Mesenchymal stem cell (in vitro differentiated cells and primary cell): Measurements from ENCODE around the gene ZRANB3.

Experiments
- DNase-seq: peaks from one replicate; pipeline ENCODE4 v3.0.0-alpha.2; 2013
- H2AFZ ChIP-seq: one replicate; pipeline ENCODE4 v1.6.1; 2013; ENCODE audit warnings: low read depth, mild to moderate bottlenecking, control low read depth, inconsistent platforms, low read length, moderate library complexity
- H2AK5ac ChIP-seq: 2 replicates; pipeline ENCODE4 v1.6.1; 2013; ENCODE audit warnings: low read length, moderate library complexity, mild to moderate bottlenecking, inconsistent platforms; ENCODE audit not compliant: severe bottlenecking
- H2BK120ac ChIP-seq: one replicate; pipeline ENCODE4 v1.6.1; 2013; ENCODE audit warnings: low read depth, mild to moderate bottlenecking, inconsistent platforms, low read length, moderate library complexity
- H2BK12ac ChIP-seq, 2 experiments: one replicate each; pipeline ENCODE4 v1.6.1; 2013; ENCODE audit warnings: inconsistent platforms in 2 of 2, low read length in 2 of 2, mild to moderate bottlenecking in 2 of 2, moderate library complexity in 2 of 2, control low read depth in 1 of 2
- H2BK15ac ChIP-seq: one replicate; pipeline ENCODE4 v1.6.1; 2013; ENCODE audit warnings: mild to moderate bottlenecking, low read depth, inconsistent platforms; ENCODE audit not compliant: poor library complexity, severe bottlenecking
- H2BK5ac ChIP-seq: 2 replicates; pipeline ENCODE4 v1.6.1; 2013; ENCODE audit warnings: low read depth, mild to moderate bottlenecking, low read length, control low read depth, inconsistent platforms; ENCODE audit not compliant: poor library complexity, severe bottlenecking
- H3K14ac ChIP-seq, 2 experiments: one replicate each; pipeline ENCODE4 v1.6.1; 2013; ENCODE audit warnings: inconsistent platforms in 2 of 2, low read length in 2 of 2, control low read depth in 1 of 2, mild to moderate bottlenecking in 1 of 2, moderate library complexity in 1 of 2
- H3K18ac ChIP-seq, 2 experiments: one replicate each; pipeline ENCODE4 v1.6.1; 2013; ENCODE audit warnings: inconsistent platforms in 2 of 2, low read length in 2 of 2, control low read depth in 1 of 2, low read depth in 1 of 2, mild to moderate bottlenecking in 1 of 2
- H3K23ac ChIP-seq, 2 experiments: one replicate each; pipeline ENCODE4 v1.6.1; 2013; ENCODE audit warnings: inconsistent platforms in 2 of 2, low read length in 2 of 2, mild to moderate bottlenecking in 2 of 2, moderate library complexity in 2 of 2, control low read depth in 1 of 2
- H3K27ac ChIP-seq: 2 replicates; pipeline ENCODE4 v1.5.1; 2013; ENCODE audit warnings: mild to moderate bottlenecking, moderate library complexity, low read length, control low read depth, inconsistent platforms; ENCODE audit not compliant: poor library complexity, severe bottlenecking
- H3K27me3 ChIP-seq, 2 experiments: 2 replicates each; pipeline versions ENCODE4 v1.6.1 to v1.7.0; 2013; ENCODE audit warnings: low read length in 2 of 2, mild to moderate bottlenecking in 2 of 2, moderate library complexity in 2 of 2, control low read depth in 1 of 2, inconsistent platforms in 1 of 2; ENCODE audit not compliant: control insufficient read depth in 1 of 2, insufficient read depth in 1 of 2
- H3K36me3 ChIP-seq, 2 experiments: 2 replicates each; pipeline versions ENCODE4 v1.6.1 to v1.7.0; 2013; ENCODE audit warnings: low read length in 2 of 2, control low read depth in 1 of 2, inconsistent platforms in 1 of 2, low read depth in 1 of 2, mild to moderate bottlenecking in 1 of 2; ENCODE audit not compliant: insufficient read depth in 2 of 2, control insufficient read depth in 1 of 2
- H3K4ac ChIP-seq, 2 experiments: one replicate each; pipeline ENCODE4 v1.6.1; 2013; ENCODE audit warnings: inconsistent platforms in 2 of 2, low read length in 2 of 2, mild to moderate bottlenecking in 2 of 2, moderate library complexity in 2 of 2, control low read depth in 1 of 2, low read depth in 1 of 2
- H3K4me1 ChIP-seq: 2 replicates; pipeline ENCODE4 v1.6.1; 2013; ENCODE audit warnings: low read depth, low read length, control low read depth; ENCODE audit not compliant: control insufficient read depth, insufficient read depth
- H3K4me2 ChIP-seq: 2 replicates; pipeline ENCODE4 v1.6.1; 2013; ENCODE audit warnings: low read length, mild to moderate bottlenecking, inconsistent platforms; ENCODE audit not compliant: poor library complexity, severe bottlenecking
- H3K4me3 ChIP-seq, 2 experiments: 2 replicates each; pipeline versions ENCODE4 v1.5.1 to v1.7.0; 2013; ENCODE audit warnings: low read length in 2 of 2, mild to moderate bottlenecking in 2 of 2, control low read depth in 1 of 2, low read depth in 1 of 2; ENCODE audit not compliant: insufficient read depth in 1 of 2
- H3K79me1 ChIP-seq: replicated peaks from 2 replicates; pipeline ENCODE4 v1.6.1; 2013; ENCODE audit warnings: mild to moderate bottlenecking, control low read depth, low read length, inconsistent platforms; ENCODE audit not compliant: poor library complexity, severe bottlenecking
- H3K9ac ChIP-seq: 2 replicates; pipeline ENCODE4 v1.7.0; 2013; ENCODE audit warnings: mild to moderate bottlenecking, low read length, moderate library complexity
- H3K9me3 ChIP-seq: 2 replicates; pipeline ENCODE4 v1.7.0; 2013; ENCODE audit warnings: mild to moderate bottlenecking, low read length; ENCODE audit not compliant: control insufficient read depth
- H4K8ac ChIP-seq: one replicate; pipeline ENCODE4 v1.6.1; 2013; ENCODE audit warnings: inconsistent platforms, mild to moderate bottlenecking, low read length, moderate library complexity
- H4K91ac ChIP-seq: one replicate; pipeline ENCODE4 v1.6.1; 2013; ENCODE audit warnings: mild to moderate bottlenecking, low read length, inconsistent platforms
- WGBS: methylation state at CpG from one replicate; pipeline ENCODE4 v1.1.7; 2013; ENCODE audit warnings: mixed read lengths; 5-methylcytosine and 5-hydroxymethylcytosine counted together

The ZRANB3 gene

GRCh38 chr2:135225781-135226180 is 305.2 kb downstream of the ZRANB3 start:
- H2AFZ ChIP-seq, result no peak overlapping the region
- H2BK15ac ChIP-seq, result no peak overlapping the region
- no peaks in the 10 kb centered on the region for H3K79me1 ChIP-seq
- DNase-seq, result no peak
- no peak overlapping the region for H3K23ac ChIP-seq
- H2BK5ac ChIP-seq, result no peak overlapping the region
- no peaks in the 10 kb centered on the region for H3K36me3 ChIP-seq
- no peak overlapping the region for H3K27ac ChIP-seq
- no peaks in the 10 kb centered on the region for H3K4me1 ChIP-seq
- no peak overlapping the region for H3K4me2 ChIP-seq
- H2AK5ac ChIP-seq, result no peak overlapping the region
- H4K8ac ChIP-seq, result no peak overlapping the region
- H3K18ac ChIP-seq, result no peak overlapping the region
- H3K14ac ChIP-seq, result no peak overlapping the region
- no peak overlapping the region for H4K91ac ChIP-seq
- no peaks in the 10 kb centered on the region for H3K9me3 ChIP-seq
- H3K9ac ChIP-seq, result no peak overlapping the region
- H3K27me3 ChIP-seq, result no peaks in the 10 kb centered on the region
- no peak overlapping the region for H3K4me3 ChIP-seq
- H3K4ac ChIP-seq, result no peak overlapping the region
- H2BK12ac ChIP-seq, result no peak overlapping the region
- no peak overlapping the region for H2BK120ac ChIP-seq

DNA sequence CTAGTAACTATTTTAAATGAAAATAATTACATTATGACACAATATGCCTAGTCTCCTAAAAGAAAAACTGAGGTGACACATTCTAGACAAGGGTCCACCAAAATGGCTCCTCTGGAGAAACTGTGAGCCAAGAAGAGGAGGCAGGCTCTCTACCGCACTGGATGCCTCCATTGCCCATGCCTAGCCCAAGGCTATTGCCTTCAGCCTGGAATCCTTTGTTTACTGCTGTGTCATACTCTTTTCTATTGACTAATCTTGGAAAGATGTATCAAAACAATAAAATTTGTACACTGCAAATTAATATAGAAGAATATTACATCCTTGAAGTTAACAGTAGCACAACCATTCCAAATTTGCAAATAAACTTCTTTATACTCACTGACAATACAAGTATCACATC is 311.8 kb downstream of the ZRANB3 start:
- H2BK15ac ChIP-seq, result no peak overlapping the region
- DNase-seq, result no peak
- WGBS, result 100% methylated on average over 1 of the region's 1 CpG
- H2AK5ac ChIP-seq, result no peak overlapping the region
- H2AFZ ChIP-seq, result no peak overlapping the region
- no peak overlapping the region for H3K4ac ChIP-seq
- no peaks in the 10 kb centered on the region for H3K9me3 ChIP-seq
- H2BK120ac ChIP-seq, result no peak overlapping the region
- no peak overlapping the region for H2BK12ac ChIP-seq
- H3K9ac ChIP-seq, result no peak overlapping the region
- no peak overlapping the region for H3K4me3 ChIP-seq
- peaks cover 0 to 3% of the 10 kb centered on the region in 2 experiments for H3K36me3 ChIP-seq
- H2BK5ac ChIP-seq, result no peak overlapping the region
- no peak overlapping the region for H4K91ac ChIP-seq
- no peak overlapping the region for H3K27ac ChIP-seq
- H3K4me2 ChIP-seq, result no peak overlapping the region
- H4K8ac ChIP-seq, result no peak overlapping the region
- H3K18ac ChIP-seq, result no peak overlapping the region
- H3K14ac ChIP-seq, result no peak overlapping the region
- H3K23ac ChIP-seq, result no peak overlapping the region
- H3K27me3 ChIP-seq, result no peaks in the 10 kb centered on the region
- H3K79me1 ChIP-seq, result no peaks in the 10 kb centered on the region
- H3K4me1 ChIP-seq, result no peaks in the 10 kb centered on the region

DNA sequence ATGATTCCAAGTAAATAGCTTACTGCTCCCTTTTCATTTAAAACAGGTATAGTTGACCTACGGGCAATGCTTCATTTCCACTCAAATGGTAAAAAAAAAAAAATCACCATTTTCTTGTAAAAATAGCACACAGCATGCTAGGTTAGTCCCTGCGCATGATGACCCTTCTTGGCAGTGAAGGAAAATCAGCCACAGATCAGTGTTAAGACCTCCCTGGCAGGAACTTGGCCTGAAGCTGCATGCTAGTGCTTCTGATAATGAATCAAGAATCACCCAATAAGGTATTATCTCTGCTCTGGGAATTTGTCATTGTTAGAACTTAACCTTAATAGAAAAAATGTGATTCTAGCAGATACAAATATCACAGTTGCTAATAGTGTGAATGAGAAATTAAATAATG is 312.6 kb downstream of the ZRANB3 start:
- no peak overlapping the region for H3K23ac ChIP-seq
- H2BK120ac ChIP-seq, result no peak overlapping the region
- H3K4ac ChIP-seq, result no peak overlapping the region
- no peak overlapping the region for H3K18ac ChIP-seq
- no peak for DNase-seq
- H3K27me3 ChIP-seq, result no peaks in the 10 kb centered on the region
- no peak overlapping the region for H2AFZ ChIP-seq
- H2BK5ac ChIP-seq, result no peak overlapping the region
- H2BK12ac ChIP-seq, result no peak overlapping the region
- H2AK5ac ChIP-seq, result no peak overlapping the region
- no peak overlapping the region for H3K9ac ChIP-seq
- no peaks in the 10 kb centered on the region for H3K4me1 ChIP-seq
- peaks cover 0 to 3% of the 10 kb centered on the region in 2 experiments for H3K36me3 ChIP-seq
- no peaks in the 10 kb centered on the region for H3K9me3 ChIP-seq
- H4K8ac ChIP-seq, result no peak overlapping the region
- no peak overlapping the region for H3K27ac ChIP-seq
- H3K79me1 ChIP-seq, result no peaks in the 10 kb centered on the region
- H4K91ac ChIP-seq, result no peak overlapping the region
- no peak overlapping the region for H3K14ac ChIP-seq
- H3K4me2 ChIP-seq, result no peak overlapping the region
- no peak overlapping the region for H2BK15ac ChIP-seq
- WGBS, result 96% methylated on average over 2 of the region's 2 CpGs
- H3K4me3 ChIP-seq, result no peak overlapping the region

- no peak overlapping the region for H2BK120ac ChIP-seq
- no peak overlapping the region for H3K18ac ChIP-seq
- WGBS, result 95% methylated on average over 2 of the region's 2 CpGs
- H3K79me1 ChIP-seq, result no peaks in the 10 kb centered on the region
- no peak for DNase-seq
- H3K4ac ChIP-seq, result no peak overlapping the region
- H2AK5ac ChIP-seq, result no peak overlapping the region
- no peak overlapping the region for H2BK12ac ChIP-seq
- H3K9ac ChIP-seq, result no peak overlapping the region
- H3K4me3 ChIP-seq, result no peak overlapping the region
- H3K4me1 ChIP-seq, result no peaks in the 10 kb centered on the region
- H2AFZ ChIP-seq, result no peak overlapping the region
- H3K27ac ChIP-seq, result no peak overlapping the region
- no peaks in the 10 kb centered on the region for H3K27me3 ChIP-seq
- no peaks in the 10 kb centered on the region for H3K9me3 ChIP-seq
- no peak overlapping the region for H4K8ac ChIP-seq
- no peak overlapping the region for H3K23ac ChIP-seq
- H3K36me3 ChIP-seq, result peaks cover 0 to 3% of the 10 kb centered on the region in 2 experiments
- no peak overlapping the region for H3K14ac ChIP-seq
- no peak overlapping the region for H4K91ac ChIP-seq
- H3K4me2 ChIP-seq, result no peak overlapping the region
- no peak overlapping the region for H2BK15ac ChIP-seq
- H2BK5ac ChIP-seq, result no peak overlapping the region
These were observed 318.3 kb downstream of the ZRANB3 start for GRCh38 chr2:135212757-135213156.
